HG02759 (cell line): ENCODE data around the gene FBXW10.
"Not testable (repeated sequence)": the region's sequence is repeated elsewhere in the genome, so short reads cannot be mapped to it uniquely, and the experiment has no call there.

Experiments used
- ATAC-seq: cut with Tn5 transposase; IDR thresholded peaks from one replicate; pipeline ENCODE4 v1.9.1; 2021; ENCODE audit warnings: mild to moderate bottlenecking, moderate library complexity; ENCODE audit not compliant: unreplicated experiment

Gene FBXW10

GRCh38 chr17:18743699-18744421, at the start of gene FBXW10:
FBXW10 (plus strand) TSS chr17:18744054; CDS start chr17:18744245, 191 bp downstream.
- ATAC-seq = not testable (repeated sequence)

- ATAC-seq = not testable (repeated sequence)
Observed at GRCh38 chr17:18695143-18695542, 48.7 kb upstream of the FBXW10 start.

- ATAC-seq = not testable (repeated sequence)
Observed at GRCh38 chr17:18698473-18699103, 45.3 kb upstream of the FBXW10 start.

GRCh38 chr17:18705955-18706354, 37.9 kb upstream of the FBXW10 start:
- ATAC-seq = not testable (repeated sequence)

- not testable (repeated sequence) for ATAC-seq
Observed at GRCh38 chr17:18708215-18708614, 35.6 kb upstream of the FBXW10 start.

GRCh38 chr17:18712354-18712999, 31.4 kb upstream of the FBXW10 start:
- ATAC-seq = not testable (repeated sequence)

- ATAC-seq = not testable (repeated sequence)
Observed at GRCh38 chr17:18718643-18719427, 25.0 kb upstream of the FBXW10 start.

GRCh38 chr17:18719428-18720110, 24.3 kb upstream of the FBXW10 start:
- not testable (repeated sequence) for ATAC-seq

GRCh38 chr17:18721775-18722547, 21.9 kb upstream of the FBXW10 start:
- not testable (repeated sequence) for ATAC-seq

- not testable (repeated sequence) for ATAC-seq
Observed at GRCh38 chr17:18722612-18723011, 21.2 kb upstream of the FBXW10 start.

GRCh38 chr17:18723509-18723908, 20.3 kb upstream of the FBXW10 start:
- ATAC-seq = not testable (repeated sequence)

GRCh38 chr17:18732438-18732837, 11.4 kb upstream of the FBXW10 start:
- ATAC-seq = not testable (repeated sequence)

- not testable (repeated sequence) for ATAC-seq
Observed at GRCh38 chr17:18733350-18733749, 10.5 kb upstream of the FBXW10 start.

GRCh38 chr17:18739616-18740391, 4.0 kb upstream of the FBXW10 start:
- ATAC-seq = not testable (repeated sequence)

- ATAC-seq = not testable (repeated sequence)
Observed at GRCh38 chr17:18741228-18741627, 2.6 kb upstream of the FBXW10 start.

- ATAC-seq = not testable (repeated sequence)
Observed at GRCh38 chr17:18744726-18745125, 872 bp downstream of the FBXW10 start.

GRCh38 chr17:18746551-18746950, 2.7 kb downstream of the FBXW10 start:
- ATAC-seq = not testable (repeated sequence)

- ATAC-seq = not testable (repeated sequence)
Observed at GRCh38 chr17:18747501-18747900, 3.6 kb downstream of the FBXW10 start.

- ATAC-seq = not testable (repeated sequence)
Observed at GRCh38 chr17:18750242-18750641, 6.4 kb downstream of the FBXW10 start.
